GM21723 (cell line): Measurements from ENCODE around the gene VAT1L.

Experiments
- ATAC-seq: cut with Tn5 transposase; IDR thresholded peaks from one replicate; pipeline ENCODE4 v1.9.1; 2021; ENCODE audit warnings: mild to moderate bottlenecking, moderate library complexity; ENCODE audit not compliant: unreplicated experiment

Gene VAT1L, protein sequence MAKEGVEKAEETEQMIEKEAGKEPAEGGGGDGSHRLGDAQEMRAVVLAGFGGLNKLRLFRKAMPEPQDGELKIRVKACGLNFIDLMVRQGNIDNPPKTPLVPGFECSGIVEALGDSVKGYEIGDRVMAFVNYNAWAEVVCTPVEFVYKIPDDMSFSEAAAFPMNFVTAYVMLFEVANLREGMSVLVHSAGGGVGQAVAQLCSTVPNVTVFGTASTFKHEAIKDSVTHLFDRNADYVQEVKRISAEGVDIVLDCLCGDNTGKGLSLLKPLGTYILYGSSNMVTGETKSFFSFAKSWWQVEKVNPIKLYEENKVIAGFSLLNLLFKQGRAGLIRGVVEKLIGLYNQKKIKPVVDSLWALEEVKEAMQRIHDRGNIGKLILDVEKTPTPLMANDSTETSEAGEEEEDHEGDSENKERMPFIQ

DNA sequence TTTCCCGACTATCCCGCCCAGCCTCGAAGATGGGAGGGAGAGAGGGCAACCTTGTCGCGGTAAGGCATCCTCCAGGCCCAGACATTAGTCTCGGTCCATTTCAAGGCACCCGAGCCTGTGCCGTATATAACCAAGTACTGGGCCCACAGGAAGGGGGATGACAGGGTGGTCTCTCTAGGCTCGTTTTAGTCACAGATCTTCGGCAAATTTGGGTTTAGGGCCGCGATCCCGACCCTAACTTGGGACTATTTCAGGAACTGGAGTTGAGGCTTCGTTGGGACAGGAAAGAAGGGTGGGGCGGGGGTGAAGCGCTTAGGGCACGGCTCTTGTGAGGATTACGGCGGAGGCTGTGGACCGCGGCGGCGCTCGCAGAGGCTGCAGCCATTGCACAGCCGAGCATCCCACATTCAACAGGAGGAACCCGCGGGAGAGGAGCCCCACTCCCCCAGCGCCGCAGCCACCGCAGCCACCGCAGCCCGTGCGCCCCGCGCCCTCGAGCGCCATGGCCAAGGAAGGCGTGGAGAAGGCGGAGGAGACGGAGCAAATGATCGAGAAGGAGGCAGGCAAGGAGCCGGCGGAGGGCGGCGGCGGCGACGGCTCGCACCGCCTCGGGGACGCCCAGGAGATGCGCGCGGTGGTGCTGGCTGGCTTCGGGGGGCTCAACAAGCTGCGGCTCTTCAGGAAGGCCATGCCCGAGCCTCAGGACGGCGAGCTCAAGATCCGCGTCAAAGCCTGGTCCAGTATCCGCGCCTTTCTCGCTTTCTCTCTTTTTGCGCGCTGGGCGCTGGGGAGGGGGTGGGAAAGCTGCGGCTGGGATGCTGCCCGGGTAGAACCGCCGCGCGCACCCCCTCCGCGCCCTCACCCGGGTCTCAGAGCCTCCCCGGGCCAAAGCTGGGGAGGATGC lies at the start of gene VAT1L:
TSS of gene VAT1L (plus strand) at position 384 of the 904 bp plus-strand sequence. CDS start at position 503, 119 bp downstream.
- no peak for ATAC-seq

DNA sequence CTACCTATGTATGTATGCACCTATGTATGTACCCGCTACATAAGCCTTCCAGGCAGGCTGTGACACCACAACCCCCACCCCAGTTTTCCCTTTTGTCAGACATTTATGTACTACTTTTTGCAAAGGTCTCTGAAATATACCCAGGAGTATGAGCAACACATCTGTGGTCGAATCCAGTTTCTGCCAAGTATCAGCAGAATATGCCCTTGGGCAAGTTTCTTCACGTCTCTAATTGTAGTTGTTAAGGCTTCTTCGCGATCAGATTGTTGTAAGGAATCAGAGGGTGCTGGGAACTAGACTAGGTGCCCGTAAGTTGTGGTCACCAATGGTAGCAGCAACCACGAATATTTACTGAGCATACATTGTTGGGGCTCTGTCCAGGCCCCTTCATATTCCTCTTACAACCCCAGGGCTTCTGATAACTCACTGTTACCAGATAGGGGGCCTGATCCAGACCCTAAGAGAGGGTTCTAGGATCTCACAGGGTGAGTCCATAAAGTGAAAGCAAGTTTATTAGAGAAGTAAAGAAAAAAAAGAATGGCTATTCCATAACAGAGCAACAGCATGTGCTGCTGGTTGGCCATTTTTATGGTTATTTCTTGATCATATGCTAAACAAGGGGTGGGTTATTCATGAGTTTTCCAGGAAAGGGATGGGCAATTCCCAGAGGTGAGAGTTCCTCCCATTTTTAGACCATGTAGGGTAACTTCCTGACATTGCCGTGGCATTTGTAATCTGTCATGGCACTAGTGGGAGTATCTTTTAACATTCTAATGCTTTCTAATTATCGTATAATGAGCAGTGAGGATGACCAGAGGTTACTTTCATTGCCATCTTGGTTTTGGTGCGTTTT lies 49.4 kb upstream of the VAT1L start:
- ATAC-seq = no peak

DNA sequence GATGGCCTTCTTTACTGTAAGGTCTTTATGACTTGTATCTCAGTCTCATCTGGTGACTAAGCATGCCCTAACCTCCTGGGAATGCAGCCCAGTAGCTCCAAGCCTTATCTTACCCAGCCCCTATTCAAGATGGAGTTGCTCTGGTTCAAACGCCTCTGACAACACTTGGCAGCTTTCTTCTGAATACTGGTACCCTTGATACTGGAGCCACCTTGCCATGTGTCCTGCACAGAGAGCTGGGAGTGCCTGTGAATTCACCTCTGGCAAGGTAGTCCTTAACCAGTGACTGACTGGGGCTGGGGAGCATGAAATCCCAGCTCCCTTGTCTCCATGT lies 48.8 kb upstream of the VAT1L start:
- no peak for ATAC-seq

DNA sequence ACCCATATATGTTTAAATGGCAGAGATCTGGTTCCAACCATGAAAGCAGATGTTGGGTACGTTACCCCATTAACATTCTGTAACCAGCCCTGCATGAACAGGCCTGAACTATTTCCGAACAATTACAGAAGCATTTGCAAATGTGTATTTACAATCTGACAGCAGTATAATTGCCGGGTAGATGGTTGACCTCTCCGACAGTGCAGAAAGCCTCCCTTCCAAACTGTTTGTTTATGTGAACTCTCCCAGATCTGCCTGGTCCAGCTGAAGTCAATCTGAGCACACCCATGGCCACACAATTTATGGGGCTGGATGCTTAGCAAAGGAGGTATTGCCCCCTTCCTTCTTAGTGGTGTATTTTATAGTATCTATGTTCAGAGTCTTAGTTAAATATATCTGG lies 44.2 kb upstream of the VAT1L start:
- ATAC-seq = no peak

DNA sequence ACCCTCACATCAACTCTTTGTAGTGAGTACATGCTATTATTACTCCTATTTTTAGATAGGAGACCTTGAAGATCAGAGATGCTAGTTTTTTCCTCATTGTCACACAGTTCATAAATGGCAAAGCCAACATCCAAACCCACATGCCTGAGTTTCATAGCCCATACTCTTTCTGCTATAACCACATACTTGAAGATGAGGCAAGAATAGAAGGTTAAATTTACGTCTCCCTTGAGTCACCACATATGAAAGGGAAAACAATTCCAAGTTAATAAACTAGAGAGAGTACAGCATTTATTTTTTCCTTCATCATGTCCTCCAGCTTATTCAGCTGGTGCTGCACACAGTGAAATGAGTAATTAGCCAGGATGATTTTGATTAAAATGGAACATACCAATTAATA lies 42.4 kb upstream of the VAT1L start:
- ATAC-seq = no peak

DNA sequence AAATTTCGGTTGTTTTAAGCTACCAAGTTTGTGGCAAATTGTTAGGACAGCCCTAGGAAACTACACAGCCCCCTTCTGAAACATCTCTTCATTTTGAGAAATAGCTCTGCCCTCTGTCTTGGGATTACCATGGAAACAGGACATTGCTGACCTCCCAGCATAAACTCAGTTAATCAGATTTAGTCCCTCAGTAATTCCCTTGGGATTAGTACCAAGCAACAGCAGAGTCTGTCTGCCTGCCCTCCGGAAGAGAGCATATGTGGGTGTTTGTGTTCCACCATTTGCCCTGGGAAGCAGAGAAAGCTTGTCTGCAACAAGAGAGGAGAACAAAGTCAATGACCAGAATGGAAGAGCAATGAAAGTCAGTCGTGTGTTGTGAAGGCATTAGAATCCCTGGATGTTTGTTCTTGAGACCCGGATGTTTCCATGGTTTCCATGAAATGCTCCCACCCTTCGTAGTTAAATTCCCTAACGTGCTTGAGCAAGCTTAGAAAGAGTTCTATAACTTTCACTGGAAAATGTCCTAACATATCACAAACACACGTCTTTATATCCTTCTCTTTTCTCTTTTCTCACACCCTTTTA lies 39.9 kb upstream of the VAT1L start:
- ATAC-seq = no peak

DNA sequence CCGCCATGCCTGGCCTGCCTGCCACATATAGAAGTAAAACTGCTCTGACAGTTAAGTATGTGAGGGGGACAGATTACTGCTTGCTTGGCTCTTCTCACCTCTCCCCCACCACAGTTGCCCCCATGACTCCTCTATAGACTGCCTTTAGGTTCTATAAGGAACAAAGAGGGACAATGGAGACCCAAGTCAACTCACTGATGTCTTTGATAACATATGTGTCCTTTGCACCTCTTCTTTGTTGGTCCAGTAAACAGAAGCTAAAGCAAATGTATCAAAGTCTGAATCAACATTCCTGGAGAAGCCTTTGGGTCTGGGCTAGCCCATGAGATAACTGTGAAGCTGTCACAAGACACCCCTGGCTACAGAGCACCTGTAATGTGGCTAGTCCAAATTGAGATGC lies 38.9 kb upstream of the VAT1L start:
- ATAC-seq = no peak

DNA sequence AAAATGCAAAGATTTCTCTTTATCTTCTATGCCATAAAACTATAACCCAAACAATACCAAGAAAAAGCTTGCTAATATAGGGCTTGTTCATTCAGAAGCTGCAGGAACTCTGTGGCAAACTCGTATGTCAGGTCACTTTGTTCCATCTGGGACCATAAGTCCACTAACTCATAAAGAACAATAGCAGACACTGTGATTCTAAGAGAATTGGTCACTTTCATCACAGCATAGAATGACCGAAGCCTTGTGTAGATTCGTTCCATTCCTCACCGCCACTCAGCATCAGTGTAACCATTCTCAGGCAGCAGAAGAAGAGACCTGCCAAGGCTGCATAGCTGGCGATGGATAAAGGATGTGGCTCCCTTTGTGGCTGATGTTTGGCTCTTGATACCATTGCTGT lies 30.3 kb upstream of the VAT1L start:
- no peak for ATAC-seq

DNA sequence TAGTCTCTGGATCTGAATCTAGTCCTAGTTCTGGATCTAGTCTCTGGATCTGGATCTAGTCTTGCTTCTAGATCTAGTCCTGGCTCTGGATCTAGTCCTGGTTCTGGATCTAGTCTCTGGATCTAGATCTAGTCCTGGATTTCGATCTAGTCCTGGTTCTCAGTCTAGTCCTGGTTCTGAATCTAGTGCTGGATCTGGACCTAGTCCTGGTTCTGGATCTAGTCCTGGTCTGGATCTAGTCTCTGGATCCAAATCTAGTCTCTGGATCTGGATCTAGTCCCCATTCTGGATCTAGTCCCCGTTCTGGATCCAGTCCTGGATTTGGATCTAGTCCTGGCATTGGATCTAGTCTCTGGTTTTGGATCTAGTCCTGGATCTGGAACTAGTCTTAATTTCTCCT lies 29.9 kb upstream of the VAT1L start:
- ATAC-seq = no peak

DNA sequence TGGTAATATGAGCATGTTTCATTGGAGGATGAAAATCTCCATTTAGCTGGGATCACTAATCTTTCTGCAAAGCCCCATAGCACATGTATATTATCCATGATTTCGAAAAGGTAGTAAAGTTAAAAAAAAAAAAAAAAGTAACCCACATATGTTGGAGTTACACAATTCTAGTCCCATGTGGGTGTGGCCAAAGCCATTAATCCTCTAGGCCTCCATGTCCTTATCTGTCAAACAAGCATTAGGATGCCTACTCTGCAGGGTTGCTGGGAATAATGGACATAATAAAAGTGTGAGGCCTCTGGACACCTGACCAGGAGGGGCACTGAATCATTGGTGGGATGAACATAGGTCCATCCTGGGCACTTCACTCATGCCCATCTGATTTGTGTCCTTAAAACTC lies 29.2 kb upstream of the VAT1L start:
- no peak for ATAC-seq

DNA sequence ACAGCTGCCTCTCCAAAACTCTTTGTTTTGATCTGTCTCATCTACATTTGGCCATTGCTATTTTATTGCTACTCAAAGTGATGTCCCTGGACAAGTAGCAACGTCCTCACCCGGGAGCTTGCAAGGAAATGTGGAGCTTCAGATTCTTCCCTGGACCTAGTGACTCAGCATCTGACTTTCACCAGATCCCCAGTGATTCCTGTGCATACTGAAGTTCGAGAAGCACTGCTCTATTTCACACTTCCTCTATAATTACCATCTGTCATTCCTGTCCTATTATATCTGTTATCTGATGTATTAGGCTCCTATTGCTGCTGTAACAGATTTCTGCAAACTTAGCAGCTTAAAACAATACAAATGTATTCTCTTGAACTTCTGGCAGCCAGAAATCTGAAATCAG lies 28.5 kb upstream of the VAT1L start:
- ATAC-seq = no peak

DNA sequence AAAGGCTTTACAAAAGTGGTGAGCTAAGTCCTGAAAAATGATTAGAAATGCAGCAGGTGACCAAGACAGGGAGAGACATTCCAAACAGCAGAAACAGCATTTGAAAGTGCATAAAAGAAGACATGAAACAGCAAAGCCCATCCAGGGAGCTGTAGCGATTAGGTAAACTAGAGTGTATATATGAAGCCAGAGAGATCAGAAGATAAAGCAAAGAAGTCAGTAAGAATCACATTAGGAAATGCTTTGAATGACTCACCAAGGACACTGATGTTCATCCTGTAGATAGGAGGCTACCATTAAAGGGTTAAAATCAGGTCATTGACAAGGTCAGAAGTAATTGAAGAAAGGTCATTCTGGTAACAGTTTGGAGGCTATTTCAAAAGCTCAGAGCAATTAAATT lies 27.6 kb upstream of the VAT1L start:
- no peak for ATAC-seq

DNA sequence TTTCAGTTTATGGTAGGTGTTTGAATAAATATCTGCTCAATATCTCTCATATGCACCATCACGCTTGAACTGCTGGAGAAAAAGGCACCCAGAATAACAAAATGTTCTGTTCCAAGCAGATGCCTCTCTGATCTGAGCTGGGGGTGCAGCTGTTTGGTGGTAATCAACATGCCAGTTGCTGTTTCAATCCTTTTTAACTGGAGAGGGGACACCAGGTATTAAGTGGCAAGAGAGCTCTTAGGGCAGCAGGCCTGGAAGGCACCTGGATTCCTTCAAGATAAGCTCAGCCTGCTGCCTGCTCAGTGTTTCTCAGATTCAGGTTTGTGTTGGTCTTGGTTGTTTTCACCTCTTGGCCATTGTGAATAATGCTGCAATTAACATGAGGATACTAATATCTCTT lies 27.2 kb upstream of the VAT1L start:
- ATAC-seq = no peak

DNA sequence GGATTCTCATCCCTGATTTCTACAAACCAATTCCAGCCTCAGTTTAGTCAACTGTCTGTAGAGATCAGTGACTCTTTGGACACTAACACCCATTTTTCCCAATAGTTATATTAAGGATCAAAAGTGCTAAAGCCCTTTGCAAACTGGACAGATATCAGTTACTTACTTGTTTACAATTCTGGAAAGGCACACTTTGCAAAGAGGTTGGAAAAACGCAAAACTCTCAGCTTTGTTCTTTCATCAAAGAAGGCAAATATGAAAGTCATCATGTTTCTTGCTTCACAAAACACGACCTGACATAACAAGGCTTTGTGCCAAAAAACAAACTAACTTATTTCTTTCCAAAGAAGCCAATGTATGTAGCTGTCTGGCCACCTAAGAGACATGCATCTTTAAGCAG lies 26.1 kb upstream of the VAT1L start:
- no peak for ATAC-seq

DNA sequence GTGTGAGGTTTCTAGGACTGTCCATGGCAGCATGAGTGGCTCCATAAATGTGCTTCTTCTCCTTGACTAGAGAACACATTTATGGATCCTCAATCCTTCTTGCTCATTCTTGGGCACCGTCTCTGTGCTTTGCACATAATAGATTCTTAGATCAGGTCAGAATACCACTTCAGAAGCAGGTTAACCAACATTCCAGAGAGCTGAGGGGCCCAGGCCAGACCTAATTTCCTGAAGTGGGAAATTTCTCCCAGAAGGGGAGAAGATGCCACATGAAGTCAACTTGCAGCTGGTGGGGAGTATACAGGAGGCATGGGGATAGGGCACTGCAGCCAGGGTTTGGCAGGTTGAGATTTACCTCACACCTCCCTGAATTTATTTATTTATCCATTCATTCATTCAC lies 24.4 kb upstream of the VAT1L start:
- no peak for ATAC-seq

DNA sequence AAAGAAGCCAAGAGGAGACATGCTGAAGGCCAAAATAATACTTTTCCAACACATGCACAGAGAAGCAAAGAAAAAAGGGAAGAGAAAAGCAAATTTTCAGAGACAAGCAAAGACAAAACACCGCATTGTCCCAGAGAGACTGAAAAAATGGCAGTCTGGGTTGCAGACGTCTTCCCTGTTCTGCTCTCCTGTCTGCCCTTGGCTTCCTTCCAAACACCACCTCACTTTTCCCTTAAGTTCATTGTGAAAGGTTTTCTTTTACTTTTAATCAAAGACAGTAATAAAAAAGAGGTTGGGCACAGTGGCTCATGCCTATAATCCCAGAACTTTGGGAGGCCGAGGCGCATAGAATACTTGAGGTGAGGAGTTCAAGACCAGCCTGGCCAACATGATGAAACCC lies 21.2 kb upstream of the VAT1L start:
- ATAC-seq = no peak

DNA sequence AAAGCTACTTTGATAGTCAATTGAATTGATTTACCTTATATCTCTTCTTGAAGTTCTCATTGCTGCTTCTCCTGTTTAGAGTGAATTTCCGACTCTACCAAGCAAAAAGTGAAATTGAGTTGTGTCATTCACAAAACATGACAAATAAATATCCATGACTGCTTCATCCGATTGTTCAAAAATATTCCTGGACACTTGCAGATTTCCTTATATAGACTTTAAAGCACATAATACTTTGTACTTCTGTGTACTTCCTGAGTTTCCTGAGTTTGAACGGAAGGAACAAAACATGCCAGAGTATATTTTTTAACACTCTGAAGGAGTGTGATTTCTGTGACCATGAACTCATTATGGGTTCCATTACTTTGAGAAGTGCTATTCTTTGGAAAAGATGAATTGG lies 20.5 kb upstream of the VAT1L start:
- no peak for ATAC-seq

DNA sequence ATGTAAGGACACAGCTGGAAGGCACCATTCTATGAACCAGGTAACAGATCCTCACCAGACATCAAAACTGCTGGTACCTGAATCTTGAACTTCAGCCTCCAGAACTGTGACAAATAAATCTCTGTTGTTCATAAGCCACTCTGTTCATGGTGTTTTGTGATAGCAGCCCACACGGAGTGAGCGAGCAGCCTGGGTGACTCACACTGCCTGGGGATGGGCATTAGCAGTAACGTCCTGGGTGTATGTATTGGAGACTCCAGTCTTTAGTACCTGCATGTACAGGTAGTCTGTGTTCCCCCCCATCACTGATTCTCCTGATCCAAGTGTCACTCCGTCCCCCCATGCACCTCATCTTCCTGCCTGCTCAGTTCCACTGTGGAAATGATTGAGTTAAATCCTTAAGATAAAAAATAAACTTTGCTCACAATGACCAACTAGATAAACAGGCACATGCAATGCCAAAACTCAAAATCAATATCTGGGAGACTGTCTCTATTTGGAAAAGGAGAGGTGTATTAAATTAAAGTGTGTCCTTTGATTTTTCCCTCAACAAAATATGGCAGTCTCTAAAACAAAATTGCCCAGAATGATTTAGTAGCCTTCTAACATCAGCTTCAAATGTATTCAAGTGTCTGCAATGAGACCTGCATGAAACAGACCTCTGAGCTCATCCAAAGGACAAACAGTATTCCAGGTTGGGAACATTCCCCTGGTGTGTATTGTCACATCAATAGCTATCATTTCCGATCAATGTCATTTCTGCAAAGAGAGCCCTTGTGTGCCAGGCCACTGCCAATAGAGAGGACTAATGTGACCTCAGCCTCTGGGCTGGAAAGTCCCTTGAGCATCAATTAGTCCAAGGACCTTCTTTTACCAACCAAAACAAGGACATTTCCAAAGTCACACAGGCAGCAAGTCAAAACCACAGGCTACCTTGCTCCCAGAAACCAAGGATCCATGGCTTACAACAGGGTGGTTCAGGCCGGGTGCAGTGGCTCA lies 12.2 kb upstream of the VAT1L start:
- no peak for ATAC-seq

DNA sequence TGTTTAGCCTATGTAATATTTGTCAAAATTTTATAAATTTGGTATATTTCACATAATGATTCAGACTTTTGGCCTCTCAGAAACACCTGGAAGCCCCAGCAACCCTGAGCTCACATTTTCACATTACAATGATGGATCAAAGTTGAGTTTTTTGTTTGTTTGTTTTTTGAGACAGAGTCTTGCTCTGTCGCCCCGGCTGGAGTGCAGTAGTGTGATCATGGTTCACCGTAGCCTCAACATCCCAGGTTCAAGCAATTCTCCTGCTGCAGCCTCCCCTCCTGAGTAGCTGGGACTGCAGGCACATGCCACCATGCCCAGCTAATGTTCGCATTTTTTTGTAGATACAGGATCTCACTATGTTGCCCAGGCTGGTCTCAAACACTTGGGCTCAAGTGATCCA lies 10.6 kb upstream of the VAT1L start:
- ATAC-seq = no peak

DNA sequence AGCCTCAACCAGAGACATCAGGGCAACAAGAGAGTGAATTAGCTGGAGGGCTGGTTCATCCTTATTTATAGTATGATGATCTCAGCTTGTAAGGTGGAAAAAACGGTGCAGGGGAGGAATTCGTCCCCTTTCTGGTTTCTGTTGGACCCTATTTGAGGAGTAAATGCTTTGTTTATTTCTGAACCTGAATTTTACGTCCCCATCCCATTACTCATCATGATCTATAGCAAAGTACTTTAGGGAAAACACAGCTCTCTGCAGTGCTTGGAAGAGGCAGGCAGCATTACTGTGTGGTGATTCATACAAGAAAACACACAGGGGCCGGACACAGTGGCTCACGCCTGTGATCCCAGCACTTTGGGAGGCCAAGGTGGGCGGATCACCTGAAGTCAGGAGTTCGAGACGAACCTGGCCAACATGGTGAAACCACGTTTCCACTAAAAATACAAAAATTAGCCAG lies 8.0 kb upstream of the VAT1L start:
- ATAC-seq = no peak
